ENCODE measurements around the gene INTS1.

Gene INTS1

GRCh38 chr7:1434891-1435670 lies 69.1 kb downstream of the INTS1 start:
- Histone ChIP-seq H3K9ac (no peak overlapping the region), H3K4me3 (IDR thresholded peaks at IDR 0.05; ENCODE audit: insufficient read depth, low read depth, low read length) (no peak overlapping the region), H3K4me1 (ENCODE audit: low read depth, poor library complexity, severe bottlenecking) (no peaks in the 10 kb centered on the region), H3K36me3 (ENCODE audit: insufficient read depth) (no peaks in the 10 kb centered on the region), H3K79me2 (ENCODE audit: insufficient read depth, low read depth) (no peaks in the 10 kb centered on the region), H4K20me1 (ENCODE audit: insufficient read depth) (no peaks in the 10 kb centered on the region), H3K27me3 (ENCODE audit: insufficient read depth, low read depth) (peaks cover 96% of the 10 kb centered on the region), H3K27ac (no peak overlapping the region), H3K4me2 (no peak overlapping the region), H2AFZ (ENCODE audit: low read depth) (no peak overlapping the region)
- TF ChIP-seq CTCF (conservative IDR thresholded peaks at IDR 0.05; ENCODE audit: low read depth, low read length) = no peak

DNA sequence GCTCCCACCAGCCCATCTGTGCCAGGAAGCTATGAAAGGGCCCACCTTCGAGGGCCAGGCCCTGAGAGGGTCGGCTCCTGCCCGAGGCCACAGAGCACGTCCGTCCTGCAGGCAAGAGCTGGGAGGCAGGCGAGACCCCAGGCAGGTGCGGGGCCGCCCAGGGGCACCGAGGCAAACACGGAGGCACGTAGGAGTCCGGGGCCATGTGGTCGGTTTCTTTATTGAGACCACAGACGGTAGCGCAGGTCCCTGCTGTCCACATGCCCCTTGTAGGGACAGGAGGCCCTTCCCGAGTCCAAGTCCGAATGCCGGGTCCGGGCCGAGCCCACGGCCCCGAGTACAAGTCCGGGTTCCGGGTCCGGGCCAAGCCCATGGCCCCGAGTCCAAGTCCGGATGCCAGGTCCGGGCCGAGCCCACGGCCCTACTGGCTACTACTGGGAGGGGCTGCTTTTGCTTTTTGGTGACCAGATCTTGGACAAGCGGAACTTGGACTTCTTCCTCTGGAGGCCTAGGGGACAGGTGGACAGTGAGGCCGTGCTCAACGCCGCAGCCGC lies 69.9 kb downstream of the INTS1 start:
- H3K27ac ChIP-seq = no peak overlapping the region
- no peaks in the 10 kb centered on the region for H3K4me1 ChIP-seq (ENCODE audit: low read depth, poor library complexity, severe bottlenecking)
- no peak overlapping the region for H3K9ac ChIP-seq
- H3K4me2 ChIP-seq = no peak overlapping the region
- no peaks in the 10 kb centered on the region for H4K20me1 ChIP-seq (ENCODE audit: insufficient read depth)
- H3K27me3 ChIP-seq (ENCODE audit: insufficient read depth, low read depth) = peaks cover 97% of the 10 kb centered on the region
- no peak for TF ChIP-seq CTCF (conservative IDR thresholded peaks at IDR 0.05; ENCODE audit: low read depth, low read length)
- H2AFZ ChIP-seq (ENCODE audit: low read depth) = no peak overlapping the region
- H3K79me2 ChIP-seq (ENCODE audit: insufficient read depth, low read depth) = no peaks in the 10 kb centered on the region
- no peak overlapping the region for H3K4me3 ChIP-seq (IDR thresholded peaks at IDR 0.05; ENCODE audit: insufficient read depth, low read depth, low read length)
- H3K36me3 ChIP-seq (ENCODE audit: insufficient read depth) = no peaks in the 10 kb centered on the region

DNA sequence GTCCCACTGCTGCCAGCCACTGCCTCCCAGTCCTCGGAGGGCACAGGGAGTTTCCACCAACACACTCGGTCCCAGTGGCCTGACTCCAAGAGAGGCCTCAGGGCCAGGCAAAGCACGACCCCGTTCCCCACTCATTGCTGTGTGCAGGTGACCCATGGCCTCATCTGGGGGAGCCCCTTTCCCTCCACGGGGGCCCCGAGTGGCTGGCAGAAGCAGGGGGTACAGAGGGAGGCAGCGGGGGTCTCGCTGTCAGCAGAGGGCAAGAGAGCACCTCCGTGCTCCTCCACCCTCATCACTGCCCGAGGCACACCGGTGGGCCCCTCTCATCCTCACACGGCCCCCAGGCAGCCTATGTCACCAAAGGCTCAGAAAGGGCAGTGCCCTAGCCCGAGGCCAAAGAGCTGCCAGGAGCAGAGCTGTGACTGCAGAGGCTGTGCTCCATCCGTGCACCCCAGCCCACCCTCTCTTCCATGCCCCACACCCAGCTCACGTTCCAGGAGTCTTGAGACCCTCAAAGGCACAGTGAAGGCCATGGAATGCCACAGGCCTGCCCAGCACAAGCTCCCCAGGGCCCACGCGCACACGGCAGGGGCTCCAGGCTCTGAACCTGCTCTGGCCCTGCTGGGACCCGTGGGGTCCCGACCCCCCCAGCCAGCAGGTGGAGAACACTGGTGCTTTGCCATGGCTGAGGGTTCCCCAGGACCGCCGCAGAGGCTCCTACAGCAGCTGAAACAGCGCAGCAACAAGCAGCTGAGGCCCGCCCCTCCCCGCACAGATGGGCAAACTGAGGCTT lies 70.9 kb downstream of the INTS1 start:
- Histone ChIP-seq H3K4me2 (no peak overlapping the region), H4K20me1 (ENCODE audit: insufficient read depth) (no peaks in the 10 kb centered on the region), H3K27ac (no peak overlapping the region), H3K9ac (no peak overlapping the region), H3K4me1 (ENCODE audit: low read depth, poor library complexity, severe bottlenecking) (no peaks in the 10 kb centered on the region), H3K27me3 (ENCODE audit: insufficient read depth, low read depth) (peaks cover 97% of the 10 kb centered on the region), H3K36me3 (ENCODE audit: insufficient read depth) (no peaks in the 10 kb centered on the region), H2AFZ (ENCODE audit: low read depth) (no peak overlapping the region), H3K79me2 (ENCODE audit: insufficient read depth, low read depth) (no peaks in the 10 kb centered on the region), H3K4me3 (IDR thresholded peaks at IDR 0.05; ENCODE audit: insufficient read depth, low read depth, low read length) (no peak overlapping the region)
- no peak for TF ChIP-seq CTCF (conservative IDR thresholded peaks at IDR 0.05; ENCODE audit: low read depth, low read length)

DNA sequence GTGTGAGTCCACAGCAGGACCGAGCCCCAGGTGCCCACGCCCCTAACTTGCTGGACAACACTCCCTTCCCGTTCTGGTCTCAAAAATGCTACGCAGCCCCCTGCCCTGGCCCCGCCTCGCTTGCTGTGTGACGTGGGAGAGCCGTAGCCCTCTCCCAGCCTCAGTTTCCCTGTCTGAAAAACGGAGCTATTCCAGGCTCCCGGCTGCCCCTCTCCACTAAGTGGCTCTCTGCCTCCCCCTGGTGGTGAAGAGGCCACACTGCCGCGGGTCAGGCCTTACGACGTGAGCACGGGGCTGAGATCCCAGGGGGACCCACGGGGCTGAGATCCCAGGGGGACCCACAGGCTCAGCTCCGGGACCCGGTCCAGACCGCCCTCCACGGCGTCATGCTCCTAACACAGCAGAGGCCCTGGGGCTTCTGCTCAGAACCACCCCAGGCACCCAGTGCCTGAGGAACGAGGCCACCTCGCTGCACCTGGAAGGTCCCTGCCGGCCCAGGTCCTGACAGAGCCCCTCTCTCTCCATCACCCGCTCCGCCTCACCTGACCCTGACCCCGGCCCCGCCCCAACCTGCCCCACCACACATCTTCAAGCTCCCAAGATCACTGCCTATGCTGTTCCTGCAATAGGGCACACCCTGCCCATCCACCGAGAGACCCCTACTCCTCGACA lies 71.6 kb downstream of the INTS1 start:
- Histone ChIP-seq H2AFZ (ENCODE audit: low read depth) (no peak overlapping the region), H3K79me2 (ENCODE audit: insufficient read depth, low read depth) (no peaks in the 10 kb centered on the region), H3K4me2 (no peak overlapping the region), H3K4me1 (ENCODE audit: low read depth, poor library complexity, severe bottlenecking) (no peaks in the 10 kb centered on the region), H3K36me3 (ENCODE audit: insufficient read depth) (no peaks in the 10 kb centered on the region), H3K9ac (no peak overlapping the region), H4K20me1 (ENCODE audit: insufficient read depth) (no peaks in the 10 kb centered on the region), H3K4me3 (IDR thresholded peaks at IDR 0.05; ENCODE audit: insufficient read depth, low read depth, low read length) (no peak overlapping the region), H3K27me3 (ENCODE audit: insufficient read depth, low read depth) (peaks cover 97% of the 10 kb centered on the region), H3K27ac (no peak overlapping the region)
- peak; percentile 96 for TF ChIP-seq CTCF (conservative IDR thresholded peaks at IDR 0.05; ENCODE audit: low read depth, low read length)
